ENCODE data around the gene CGNL1. TPM values are rescaled to one million over a fixed set of nuclear protein-coding genes. Genes with fewer than 3 reads are reported as not detected.
A peak's percentile ranks its signal among the peaks of the same experiment; 100 is the strongest.

Gene CGNL1
- total RNA-seq, 1 donor from 2014 or later: 7.1 TPM

GRCh38 chr15:57505056-57505715, 128.9 kb downstream of the CGNL1 start:
- H3K36me3 Mint-ChIP-seq (ENCODE audit: low read depth): no peaks in the 10 kb centered on the region
- no peaks in the 10 kb centered on the region for H3K9me3 Mint-ChIP-seq (ENCODE audit: low read depth)
- peaks cover 93% of the 10 kb centered on the region for H3K4me1 Mint-ChIP-seq (ENCODE audit: low read depth)
- DNase-seq (ENCODE audit: low spot score): no peak
- no peaks in the 10 kb centered on the region for H3K27me3 Mint-ChIP-seq (ENCODE audit: low read depth)
- peak overlapping the region; percentile 94 for H3K27ac Mint-ChIP-seq (ENCODE audit: unreplicated experiment)
- no peak for TF ChIP-seq CTCF (IDR thresholded peaks at IDR 0.05)
- no peak overlapping the region for H3K4me3 Mint-ChIP-seq (ENCODE audit: unreplicated experiment)

GRCh38 chr15:57505949-57506391, 129.7 kb downstream of the CGNL1 start:
- no peak for DNase-seq (ENCODE audit: low spot score)
- H3K27ac Mint-ChIP-seq (ENCODE audit: unreplicated experiment): peak overlapping the region; percentile 94
- TF ChIP-seq CTCF (IDR thresholded peaks at IDR 0.05): no peak
- H3K9me3 Mint-ChIP-seq (ENCODE audit: low read depth): no peaks in the 10 kb centered on the region
- H3K36me3 Mint-ChIP-seq (ENCODE audit: low read depth): no peaks in the 10 kb centered on the region
- H3K27me3 Mint-ChIP-seq (ENCODE audit: low read depth): no peaks in the 10 kb centered on the region
- peaks cover 94% of the 10 kb centered on the region for H3K4me1 Mint-ChIP-seq (ENCODE audit: low read depth)
- peak overlapping the region; percentile 13 for H3K4me3 Mint-ChIP-seq (ENCODE audit: unreplicated experiment)

GRCh38 chr15:57506422-57506821, 130.1 kb downstream of the CGNL1 start:
- peak; percentile 72 for TF ChIP-seq CTCF (IDR thresholded peaks at IDR 0.05)
- Mint-ChIP-seq H3K4me1 (ENCODE audit: low read depth) (peaks cover 94% of the 10 kb centered on the region), H3K9me3 (ENCODE audit: low read depth) (no peaks in the 10 kb centered on the region), H3K36me3 (ENCODE audit: low read depth) (no peaks in the 10 kb centered on the region), H3K27ac (ENCODE audit: unreplicated experiment) (peak overlapping the region; percentile 94), H3K27me3 (ENCODE audit: low read depth) (no peaks in the 10 kb centered on the region), H3K4me3 (ENCODE audit: unreplicated experiment) (peak overlapping the region; percentile 13)
- DNase-seq (ENCODE audit: low spot score): no peak

GRCh38 chr15:57507111-57507510, 130.8 kb downstream of the CGNL1 start:
- Mint-ChIP-seq H3K4me3 (ENCODE audit: unreplicated experiment) (no peak overlapping the region), H3K36me3 (ENCODE audit: low read depth) (no peaks in the 10 kb centered on the region), H3K27me3 (ENCODE audit: low read depth) (no peaks in the 10 kb centered on the region), H3K4me1 (ENCODE audit: low read depth) (peaks cover 94% of the 10 kb centered on the region), H3K9me3 (ENCODE audit: low read depth) (no peaks in the 10 kb centered on the region), H3K27ac (ENCODE audit: unreplicated experiment) (peak overlapping the region; percentile 85)
- no peak for DNase-seq (ENCODE audit: low spot score)
- no peak for TF ChIP-seq CTCF (IDR thresholded peaks at IDR 0.05)

GRCh38 chr15:57509126-57509525, 132.8 kb downstream of the CGNL1 start:
- no peaks in the 10 kb centered on the region for H3K9me3 Mint-ChIP-seq (ENCODE audit: low read depth)
- H3K27ac Mint-ChIP-seq (ENCODE audit: unreplicated experiment): peak overlapping the region; percentile 91
- H3K27me3 Mint-ChIP-seq (ENCODE audit: low read depth): no peaks in the 10 kb centered on the region
- peaks cover 86% of the 10 kb centered on the region for H3K4me1 Mint-ChIP-seq (ENCODE audit: low read depth)
- no peak for TF ChIP-seq CTCF (IDR thresholded peaks at IDR 0.05)
- no peaks in the 10 kb centered on the region for H3K36me3 Mint-ChIP-seq (ENCODE audit: low read depth)
- H3K4me3 Mint-ChIP-seq (ENCODE audit: unreplicated experiment): peak overlapping the region; percentile 40
- no peak for DNase-seq (ENCODE audit: low spot score)

Data from chondrocyte (in vitro differentiated cells).